ENCODE data around the gene FOXO4. TPM values are rescaled to one million over a fixed set of nuclear protein-coding genes. Genes with fewer than 3 reads are reported as not detected.

FOXO4 gene
- total RNA-seq, 1 experiment from 2014 or later: 17.7 TPM

- DNase-seq: peak; percentile 57
- H2AK5ac ChIP-seq (ENCODE audit: insufficient read length, low read length): no peak overlapping the region
- H4K91ac ChIP-seq (ENCODE audit: insufficient read length, low read depth, low read length): no peak overlapping the region
- no peak overlapping the region for H2AFZ ChIP-seq (ENCODE audit: low read length)
- H3K79me2 ChIP-seq (ENCODE audit: insufficient read depth, low read length): no peaks in the 10 kb centered on the region
- H3K4me1 ChIP-seq (ENCODE audit: insufficient read depth, low read length): peaks cover 8% of the 10 kb centered on the region; the same call in 1 of the 2 replicates
- H3K9ac ChIP-seq (ENCODE audit: extremely low read depth, insufficient read length, low read length): no peak overlapping the region
- H3K4me2 ChIP-seq (ENCODE audit: insufficient read depth, insufficient read length, low read length): peak overlapping the region; percentile 35
- peaks cover 68 to 73% of the 10 kb centered on the region in 2 experiments for H3K9me3 Mint-ChIP-seq
- no peaks in the 10 kb centered on the region for H3K79me1 ChIP-seq (ENCODE audit: insufficient read depth, low read depth, low read length, poor library complexity, severe bottlenecking)
- no peak overlapping the region for H3K14ac ChIP-seq (ENCODE audit: insufficient read depth, low read length)
- no peak overlapping the region for H3T11ph ChIP-seq (ENCODE audit: low read length)
- H3K27ac Mint-ChIP-seq: peak overlapping the region in 1 of 3 experiments; percentile 89; a peak in 2 of 7 replicates
- no peak overlapping the region for H2BK5ac ChIP-seq (ENCODE audit: insufficient read length, low read length)
- H3K36me3 Mint-ChIP-seq (ENCODE audit: insufficient read depth in 1 of 3, low read depth in 3 of 3): peaks cover 0 to 12% (median 5%) of the 10 kb centered on the region in 3 experiments; a peak in 5 of 7 replicates
- no peak overlapping the region for H2BK12ac ChIP-seq (ENCODE audit: insufficient read length, low read depth, low read length)
- no peak overlapping the region for H3K4ac ChIP-seq (ENCODE audit: low read depth, low read length)
- peak overlapping the region; percentile 46 to 74 for H3K4me3 Mint-ChIP-seq
- no peak overlapping the region for H3K23ac ChIP-seq (ENCODE audit: insufficient read length, low read depth, low read length)
- H2BK20ac ChIP-seq (ENCODE audit: low read depth, low read length, poor library complexity, severe bottlenecking): no peak overlapping the region
- TF ChIP-seq CTCF (conservative IDR thresholded peaks at IDR 0.05): no peak
- no peaks in the 10 kb centered on the region for H4K20me1 ChIP-seq (ENCODE audit: control insufficient read depth, insufficient read depth, insufficient read length)
- no peak overlapping the region for H2BK120ac ChIP-seq (ENCODE audit: low read depth, low read length, poor library complexity, severe bottlenecking)
- H3K18ac ChIP-seq (ENCODE audit: insufficient read length, low read depth, low read length): no peak overlapping the region
- H3K27me3 Mint-ChIP-seq (ENCODE audit: low read depth): peaks cover 50% of the 10 kb centered on the region
- H3K56ac ChIP-seq (ENCODE audit: insufficient read length, low read depth, low read length): no peak overlapping the region
- H3K9me3 ChIP-seq (ENCODE audit: control insufficient read depth, low read depth, low read length): peaks cover 4% of the 10 kb centered on the region
- no peak overlapping the region for H3K27ac ChIP-seq (ENCODE audit: insufficient read length, low read depth, low read length)
- H4K8ac ChIP-seq (replicated peaks; ENCODE audit: insufficient read length, low read depth, low read length): no peak overlapping the region
- H3K27me3 ChIP-seq (ENCODE audit: insufficient read depth, low read length): no peaks in the 10 kb centered on the region; the same call in 1 of the 2 replicates
- WGBS (ENCODE audit: extremely low coverage, insufficient read length, low lambda C conversion rate): no CpG with 5 or more reads among the region's 4 CpGs
- peaks cover 7% of the 10 kb centered on the region for H3K23me2 ChIP-seq (ENCODE audit: insufficient read length, low read depth, low read length, poor library complexity, severe bottlenecking)
- H2BK15ac ChIP-seq (ENCODE audit: low read depth, low read length): no peak overlapping the region
- peaks cover 54 to 67% of the 10 kb centered on the region in 2 experiments for H3K4me1 Mint-ChIP-seq
- no peak overlapping the region for H4K5ac ChIP-seq (ENCODE audit: insufficient read length, low read depth, low read length)
Measured at GRCh38 chrX:71099736-71100135, 4.1 kb downstream of the FOXO4 start.
